Measurements from ENCODE around the gene AKAP10. TPM values are rescaled to one million over a fixed set of nuclear protein-coding genes. Genes with fewer than 3 reads are reported as not detected.
"Not testable (repeated sequence)": the region's sequence is repeated elsewhere in the genome, so short reads cannot be mapped to it uniquely, and the experiment has no call there.

The AKAP10 gene
- total RNA-seq, 1 donor from 2014 or later: 16.7 TPM

DNA sequence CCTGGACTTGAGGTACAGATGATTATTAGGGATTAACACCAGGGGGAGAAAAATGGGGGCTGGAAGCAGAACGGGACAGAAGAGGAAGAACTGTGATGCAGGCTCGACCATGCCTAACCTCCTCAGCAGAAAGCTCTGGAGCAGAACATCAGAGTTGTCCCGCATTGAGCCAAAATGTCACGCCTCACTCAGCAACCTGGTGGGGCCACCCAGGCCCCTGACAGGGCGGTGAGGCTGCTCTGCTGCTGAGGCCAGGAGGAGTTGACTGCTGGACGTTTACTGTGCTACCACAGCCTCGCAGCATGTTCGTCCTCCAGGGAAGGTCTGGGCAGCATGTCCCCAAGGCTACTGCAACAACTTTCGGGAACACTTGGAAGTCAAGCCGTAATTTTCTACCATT lies 103.4 kb downstream of the AKAP10 start:
- no peak for DNase-seq (ENCODE audit: extremely low read depth, low read depth, low spot score)

DNA sequence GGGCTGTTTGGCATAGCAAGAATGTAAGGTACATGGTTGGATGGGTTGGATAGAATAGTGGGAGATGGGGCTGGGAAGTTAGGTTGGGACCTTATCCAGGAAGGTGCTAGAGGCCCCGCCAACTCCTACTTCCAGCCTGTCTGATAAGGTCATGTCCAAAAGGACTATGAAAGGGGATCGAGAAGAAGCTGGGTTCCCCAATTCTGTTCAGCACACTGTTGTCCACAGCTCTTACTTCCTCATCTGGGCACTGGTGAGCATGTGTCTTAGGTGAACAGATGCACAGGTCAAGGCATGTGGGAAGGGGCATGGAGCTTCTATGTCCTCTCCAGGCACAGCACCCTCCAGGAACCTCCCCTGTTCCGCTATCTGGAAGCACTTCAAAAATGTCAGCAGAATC lies 104.3 kb downstream of the AKAP10 start:
- no peak for DNase-seq (ENCODE audit: extremely low read depth, low read depth, low spot score)

DNA sequence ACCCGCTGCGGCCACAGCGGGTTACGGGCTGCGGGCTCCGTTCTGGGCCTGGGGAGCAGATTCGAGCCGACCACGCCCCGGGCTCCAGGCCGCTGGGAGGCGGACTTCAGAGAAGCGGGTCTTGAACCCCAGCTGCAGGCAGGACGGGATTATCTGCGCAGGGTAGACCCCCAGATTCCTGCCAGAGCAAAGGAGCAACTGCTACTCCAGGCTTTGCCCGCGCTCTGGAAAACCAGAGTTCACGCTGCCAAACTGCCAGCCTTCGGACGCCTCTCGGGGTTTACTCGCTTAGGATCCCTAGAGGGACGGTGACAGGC lies 109.6 kb downstream of the AKAP10 start:
- no peak for DNase-seq (ENCODE audit: extremely low read depth, low read depth, low spot score)

- DNase-seq (ENCODE audit: extremely low read depth, low read depth, low spot score): no peak
These were observed 110.1 kb downstream of the AKAP10 start, which contains the start of gene ULK2 for GRCh38 chr17:19867329-19868078. Gene ULK2, minus strand, starts transcription at chr17:19867936. Its CDS starts 519 bp downstream, at chr17:19867417.

DNA sequence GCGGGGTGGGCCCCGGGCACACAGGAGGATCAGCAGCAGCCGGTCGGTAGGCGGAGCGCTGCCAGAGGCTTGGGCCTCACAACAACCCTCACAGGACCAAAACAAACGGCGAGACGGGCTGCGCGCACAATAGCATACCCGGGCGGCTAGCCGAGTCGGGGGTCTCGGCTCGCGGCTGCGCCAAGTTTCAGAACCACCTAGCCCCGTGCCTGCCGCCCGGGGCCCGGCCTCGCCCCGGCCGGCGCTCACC lies 110.6 kb downstream of the AKAP10 start:
- DNase-seq (ENCODE audit: extremely low read depth, low read depth, low spot score): no peak

- DNase-seq (ENCODE audit: extremely low read depth, low read depth, low spot score): no peak
These were observed 112.6 kb downstream of the AKAP10 start for GRCh38 chr17:19865021-19865420.

- not testable (repeated sequence) for DNase-seq (ENCODE audit: extremely low read depth, low read depth, low spot score)
These were observed 116.9 kb downstream of the AKAP10 start for GRCh38 chr17:19860647-19861177.

DNA sequence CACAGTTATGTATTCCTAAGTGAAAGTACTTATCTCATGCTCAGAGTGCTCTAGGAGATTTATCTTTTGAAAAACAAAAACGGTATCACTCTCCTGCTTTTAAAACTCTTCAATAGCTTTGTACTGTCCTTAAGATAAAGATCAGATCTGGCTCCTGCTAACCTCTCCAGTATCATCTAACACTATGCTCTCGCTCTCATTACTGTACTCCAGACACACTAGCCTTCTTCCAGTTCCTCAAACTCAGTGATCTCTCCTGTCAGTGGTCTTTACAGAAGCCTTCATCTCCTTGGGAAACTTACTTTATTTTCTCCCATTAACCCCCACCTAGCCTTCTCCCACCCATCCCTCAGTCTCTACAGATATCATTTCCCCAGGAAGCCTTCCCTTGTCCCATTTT lies 120.0 kb downstream of the AKAP10 start:
- DNase-seq (ENCODE audit: extremely low read depth, low read depth, low spot score): no peak

Other genes with a start within 250 kb of the AKAP10 start
- not detected in 2 replicates for gene ALDH3A1, start 229.5 kb downstream of the AKAP10 start, total RNA-seq
- gene ULK2, start 109.9 kb downstream of the AKAP10 start, total RNA-seq: 17.0 and 22.9 TPM in 2 replicates
- 7.3 and 12.9 TPM in 2 replicates for gene SPECC1, start 31.5 kb upstream of the AKAP10 start, total RNA-seq

Measured in glomerular endothelial cell (primary cell).